T47D (cell line): ENCODE measurements around the gene KLK15.

ENCODE experiments used
- DNase-seq, 2 experiments: peaks; one replicate each; pipeline versions ENCODE4 v3.0.0 to v3.0.0-alpha.2; 2011 to 2012; ENCODE audit warnings: low read depth in 1 of 2, low spot score in 1 of 2
- JUND ChIP-seq: IDR thresholded peaks from 2 replicates; pipeline ENCODE4 v1.6.1; 2012; ENCODE audit warnings: low read depth
- in situ Hi-C: cut with HindIII; loops from 2 replicates; pipeline ENCODE4 v1.10.0; 2016; ENCODE audit warnings: low sequenced_read_pairs, low pct_unique_long_range_greater_than_20kb

Gene KLK15

GRCh38 chr19:50779504-50780457, 53.6 kb downstream of the KLK15 start:
- no peak for DNase-seq
- TF ChIP-seq JUND = no peak
- in situ Hi-C loops = no loop called here

GRCh38 chr19:50778906-50779430, 54.4 kb downstream of the KLK15 start:
- TF ChIP-seq JUND = no peak
- DNase-seq = no peak
- in situ Hi-C loops = no loop called here

GRCh38 chr19:50777830-50778303, 55.5 kb downstream of the KLK15 start:
- TF ChIP-seq JUND = no peak
- in situ Hi-C loops = no loop called here
- peak in 1 of 2 experiments; percentile 63 for DNase-seq

- DNase-seq = no peak
- no peak for TF ChIP-seq JUND
- in situ Hi-C loops = no loop called here
Observed at GRCh38 chr19:50777261-50777660, 56.1 kb downstream of the KLK15 start.

GRCh38 chr19:50776131-50776530, 57.2 kb downstream of the KLK15 start:
- no peak for DNase-seq
- TF ChIP-seq JUND = no peak
- in situ Hi-C loops = no loop called here
